Measurements from ENCODE around the gene GABRB2. TPM values are rescaled to one million over a fixed set of nuclear protein-coding genes. Genes with fewer than 3 reads are reported as not detected.

GABRB2 gene
- total RNA-seq, 1 donor from 2014 or later, result 0.25 TPM

GRCh38 chr5:161399996-161400562 is 146.4 kb downstream of the GABRB2 start:
- intact Hi-C loops (cut with micrococcal nuclease), result no loop called here
- ATAC-seq, result no peak
- no peak for DNase-seq

GRCh38 chr5:161397448-161397847 is 149.1 kb downstream of the GABRB2 start:
- no peak for DNase-seq
- intact Hi-C loops (cut with micrococcal nuclease), result no loop called here
- ATAC-seq, result no peak

GRCh38 chr5:161396171-161396570 is 150.4 kb downstream of the GABRB2 start:
- DNase-seq (no peak), ATAC-seq (no peak)

GRCh38 chr5:161391724-161392123 is 154.8 kb downstream of the GABRB2 start:
- ATAC-seq (no peak), DNase-seq (no peak)
- intact Hi-C loops (cut with micrococcal nuclease), result no loop called here

More at GRCh38 chr5:161396171-161396570, 150.4 kb downstream of the GABRB2 start:
- intact Hi-C loops (cut with micrococcal nuclease), result no loop called here

GRCh38 chr5:161391016-161391415 is 155.5 kb downstream of the GABRB2 start:
- intact Hi-C loops (cut with micrococcal nuclease), result no loop called here
- ATAC-seq, result no peak
- DNase-seq, result no peak

GRCh38 chr5:161387121-161387520 is 159.4 kb downstream of the GABRB2 start:
- DNase-seq (no peak), ATAC-seq (no peak)
- intact Hi-C loops (cut with micrococcal nuclease), result no loop called here

GRCh38 chr5:161385027-161385426 is 161.5 kb downstream of the GABRB2 start:
- ATAC-seq (no peak), DNase-seq (no peak)
- intact Hi-C loops (cut with micrococcal nuclease), result no loop called here

GRCh38 chr5:161382685-161383084 is 163.8 kb downstream of the GABRB2 start:
- DNase-seq (no peak), ATAC-seq (no peak)
- intact Hi-C loops (cut with micrococcal nuclease), result no loop called here

- no peak for ATAC-seq
- no peak for DNase-seq
- intact Hi-C loops (cut with micrococcal nuclease), result no loop called here
Measured at GRCh38 chr5:161380486-161380885, 166.0 kb downstream of the GABRB2 start.

- no peak for ATAC-seq
- intact Hi-C loops (cut with micrococcal nuclease), result no loop called here
- no peak for DNase-seq
Measured at GRCh38 chr5:161378701-161379100, 167.8 kb downstream of the GABRB2 start.

- DNase-seq, result no peak
- ATAC-seq, result no peak
- intact Hi-C loops (cut with micrococcal nuclease), result no loop called here
Measured at GRCh38 chr5:161376034-161376433, 170.5 kb downstream of the GABRB2 start.

GRCh38 chr5:161373345-161373707 is 173.2 kb downstream of the GABRB2 start:
- no peak for DNase-seq
- no peak for ATAC-seq
- intact Hi-C loops (cut with micrococcal nuclease), result no loop called here

GRCh38 chr5:161372682-161373344 is 173.7 kb downstream of the GABRB2 start:
- no peak for DNase-seq
- intact Hi-C loops (cut with micrococcal nuclease), result no loop called here
- no peak for ATAC-seq

GRCh38 chr5:161369022-161369421 is 177.5 kb downstream of the GABRB2 start:
- intact Hi-C loops (cut with micrococcal nuclease), result loop anchor here (10.0 kb wide), 1 partner anchor 256 kb away; no protein-coding TSS in a partner anchor
- ATAC-seq, result no peak

GRCh38 chr5:161358446-161358845 is 188.1 kb downstream of the GABRB2 start:
- no peak for ATAC-seq
- intact Hi-C loops (cut with micrococcal nuclease), result no loop called here
- no peak for DNase-seq

More at GRCh38 chr5:161369022-161369421, 177.5 kb downstream of the GABRB2 start:
- DNase-seq, result no peak

- ATAC-seq (no peak), DNase-seq (no peak)
- intact Hi-C loops (cut with micrococcal nuclease), result no loop called here
Measured at GRCh38 chr5:161344234-161344633, 202.3 kb downstream of the GABRB2 start.

GRCh38 chr5:161342886-161343285 is 203.6 kb downstream of the GABRB2 start:
- ATAC-seq (no peak), DNase-seq (no peak)
- intact Hi-C loops (cut with micrococcal nuclease), result no loop called here

GRCh38 chr5:161340012-161340411 is 206.5 kb downstream of the GABRB2 start:
- intact Hi-C loops (cut with micrococcal nuclease), result no loop called here
- DNase-seq, result no peak
- ATAC-seq, result no peak

GRCh38 chr5:161333194-161333880 is 213.2 kb downstream of the GABRB2 start:
- intact Hi-C loops (cut with micrococcal nuclease), result no loop called here
- ATAC-seq (no peak), DNase-seq (no peak)

- no peak for DNase-seq
- no peak for ATAC-seq
- intact Hi-C loops (cut with micrococcal nuclease), result no loop called here
Measured at GRCh38 chr5:161332343-161332742, 214.2 kb downstream of the GABRB2 start.

- no peak for DNase-seq
- no peak for ATAC-seq
- intact Hi-C loops (cut with micrococcal nuclease), result no loop called here
Measured at GRCh38 chr5:161314033-161314432, 232.5 kb downstream of the GABRB2 start.
